Measurements from ENCODE around the gene TMTC2.

Gene TMTC2

GRCh38 chr12:83123039-83123438 lies 436.3 kb downstream of the TMTC2 start:
- no peak overlapping the region for H3K9ac ChIP-seq
- no peak overlapping the region for H2AFZ ChIP-seq (ENCODE audit: low read depth)
- H3K4me1 ChIP-seq (ENCODE audit: low read depth, poor library complexity, severe bottlenecking) = no peaks in the 10 kb centered on the region
- no peak overlapping the region for H3K4me3 ChIP-seq (IDR thresholded peaks at IDR 0.05; ENCODE audit: insufficient read depth, low read depth, low read length)
- H3K27ac ChIP-seq = no peak overlapping the region
- H3K36me3 ChIP-seq (ENCODE audit: insufficient read depth) = no peaks in the 10 kb centered on the region
- no peak for TF ChIP-seq CTCF (conservative IDR thresholded peaks at IDR 0.05; ENCODE audit: low read depth, low read length)
- no peaks in the 10 kb centered on the region for H3K79me2 ChIP-seq (ENCODE audit: insufficient read depth, low read depth)
- no peaks in the 10 kb centered on the region for H4K20me1 ChIP-seq (ENCODE audit: insufficient read depth)
- no peak overlapping the region for H3K4me2 ChIP-seq
- H3K27me3 ChIP-seq (ENCODE audit: insufficient read depth, low read depth) = no peaks in the 10 kb centered on the region

DNA sequence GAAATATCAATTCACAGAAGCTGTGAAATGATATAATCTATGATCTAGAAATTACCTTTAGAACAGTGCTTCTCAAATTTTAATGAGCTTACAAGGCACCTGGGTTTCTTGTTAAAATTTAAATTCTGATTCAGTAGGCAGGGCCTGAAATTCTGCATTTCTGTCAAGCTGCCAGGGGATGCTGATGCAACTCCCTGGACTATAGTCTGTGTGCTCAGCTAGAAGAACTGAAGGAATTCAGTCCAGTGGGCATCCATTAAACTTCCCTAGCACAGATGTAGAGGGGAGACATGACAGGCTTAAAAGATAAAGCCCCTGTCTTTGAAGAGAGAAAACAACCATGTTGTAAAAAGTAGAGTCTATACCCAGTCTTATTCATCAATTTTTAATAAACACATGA lies 441.8 kb downstream of the TMTC2 start:
- Histone ChIP-seq H3K79me2 (ENCODE audit: insufficient read depth, low read depth) (no peaks in the 10 kb centered on the region), H4K20me1 (ENCODE audit: insufficient read depth) (no peaks in the 10 kb centered on the region), H3K9ac (no peak overlapping the region), H3K36me3 (ENCODE audit: insufficient read depth) (no peaks in the 10 kb centered on the region), H2AFZ (ENCODE audit: low read depth) (no peak overlapping the region), H3K27ac (no peak overlapping the region), H3K27me3 (ENCODE audit: insufficient read depth, low read depth) (no peaks in the 10 kb centered on the region), H3K4me2 (no peak overlapping the region), H3K4me3 (IDR thresholded peaks at IDR 0.05; ENCODE audit: insufficient read depth, low read depth, low read length) (no peak overlapping the region), H3K4me1 (ENCODE audit: low read depth, poor library complexity, severe bottlenecking) (no peaks in the 10 kb centered on the region)
- no peak for TF ChIP-seq CTCF (conservative IDR thresholded peaks at IDR 0.05; ENCODE audit: low read depth, low read length)

DNA sequence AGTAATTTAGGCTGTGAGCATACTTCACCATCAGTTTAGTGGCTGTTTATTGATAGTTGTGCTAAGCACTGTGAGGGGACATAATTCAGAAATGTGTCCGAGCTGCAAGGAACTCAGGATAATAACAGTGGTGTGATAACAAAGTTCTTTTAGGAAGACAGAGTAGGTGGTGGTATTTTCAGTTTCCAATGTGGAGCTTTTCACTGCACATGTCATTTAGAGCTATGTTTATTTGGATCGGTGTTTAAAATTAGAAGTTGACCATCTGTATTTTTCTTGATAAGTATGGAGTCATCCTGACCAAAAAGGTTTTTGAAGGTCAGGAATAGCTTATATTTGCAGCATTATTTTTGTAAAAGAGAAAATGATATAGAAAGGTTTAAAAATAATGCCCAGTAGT lies 443.5 kb downstream of the TMTC2 start:
- H3K36me3 ChIP-seq (ENCODE audit: insufficient read depth) = no peaks in the 10 kb centered on the region
- no peak overlapping the region for H3K9ac ChIP-seq
- no peaks in the 10 kb centered on the region for H3K4me1 ChIP-seq (ENCODE audit: low read depth, poor library complexity, severe bottlenecking)
- no peaks in the 10 kb centered on the region for H3K27me3 ChIP-seq (ENCODE audit: insufficient read depth, low read depth)
- no peak for TF ChIP-seq CTCF (conservative IDR thresholded peaks at IDR 0.05; ENCODE audit: low read depth, low read length)
- H3K4me3 ChIP-seq (IDR thresholded peaks at IDR 0.05; ENCODE audit: insufficient read depth, low read depth, low read length) = no peak overlapping the region
- H2AFZ ChIP-seq (ENCODE audit: low read depth) = no peak overlapping the region
- H3K79me2 ChIP-seq (ENCODE audit: insufficient read depth, low read depth) = no peaks in the 10 kb centered on the region
- H3K27ac ChIP-seq = no peak overlapping the region
- no peaks in the 10 kb centered on the region for H4K20me1 ChIP-seq (ENCODE audit: insufficient read depth)
- H3K4me2 ChIP-seq = no peak overlapping the region

GRCh38 chr12:83132360-83132759 lies 445.7 kb downstream of the TMTC2 start:
- H3K4me3 ChIP-seq (IDR thresholded peaks at IDR 0.05; ENCODE audit: insufficient read depth, low read depth, low read length) = no peak overlapping the region
- no peaks in the 10 kb centered on the region for H4K20me1 ChIP-seq (ENCODE audit: insufficient read depth)
- TF ChIP-seq CTCF (conservative IDR thresholded peaks at IDR 0.05; ENCODE audit: low read depth, low read length) = no peak
- H3K4me2 ChIP-seq = no peak overlapping the region
- no peak overlapping the region for H3K27ac ChIP-seq
- H3K36me3 ChIP-seq (ENCODE audit: insufficient read depth) = no peaks in the 10 kb centered on the region
- H3K27me3 ChIP-seq (ENCODE audit: insufficient read depth, low read depth) = no peaks in the 10 kb centered on the region
- H3K9ac ChIP-seq = no peak overlapping the region
- no peaks in the 10 kb centered on the region for H3K4me1 ChIP-seq (ENCODE audit: low read depth, poor library complexity, severe bottlenecking)
- H2AFZ ChIP-seq (ENCODE audit: low read depth) = no peak overlapping the region
- no peaks in the 10 kb centered on the region for H3K79me2 ChIP-seq (ENCODE audit: insufficient read depth, low read depth)

DNA sequence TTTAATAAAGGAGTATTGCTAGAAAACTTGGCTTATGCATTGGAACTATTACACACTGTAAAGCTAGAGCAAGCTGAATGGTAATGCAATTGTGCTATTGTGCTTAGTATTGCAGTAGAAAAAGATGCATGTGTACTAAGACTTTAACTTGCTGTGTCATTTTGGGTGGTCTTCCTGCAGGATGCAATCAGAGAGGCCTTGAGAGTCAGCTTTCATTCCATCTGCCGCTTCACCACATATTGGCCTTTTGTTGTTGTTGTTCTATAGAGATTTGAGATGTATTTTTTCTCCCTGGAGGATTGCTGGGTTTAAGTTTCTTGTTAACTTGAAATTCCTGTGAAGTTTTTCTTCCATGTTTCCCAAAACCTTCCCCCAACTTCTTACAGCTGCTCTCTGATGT lies 449.7 kb downstream of the TMTC2 start:
- no peak overlapping the region for H2AFZ ChIP-seq (ENCODE audit: low read depth)
- H3K4me1 ChIP-seq (ENCODE audit: low read depth, poor library complexity, severe bottlenecking) = no peaks in the 10 kb centered on the region
- H3K4me3 ChIP-seq (IDR thresholded peaks at IDR 0.05; ENCODE audit: insufficient read depth, low read depth, low read length) = no peak overlapping the region
- H4K20me1 ChIP-seq (ENCODE audit: insufficient read depth) = no peaks in the 10 kb centered on the region
- no peaks in the 10 kb centered on the region for H3K79me2 ChIP-seq (ENCODE audit: insufficient read depth, low read depth)
- TF ChIP-seq CTCF (conservative IDR thresholded peaks at IDR 0.05; ENCODE audit: low read depth, low read length) = no peak
- no peaks in the 10 kb centered on the region for H3K27me3 ChIP-seq (ENCODE audit: insufficient read depth, low read depth)
- H3K9ac ChIP-seq = no peak overlapping the region
- no peaks in the 10 kb centered on the region for H3K36me3 ChIP-seq (ENCODE audit: insufficient read depth)
- no peak overlapping the region for H3K27ac ChIP-seq
- no peak overlapping the region for H3K4me2 ChIP-seq

All from KMS-11 (cell line).